ENCODE results near the gene RPL23. TPM values are rescaled to one million over a fixed set of nuclear protein-coding genes. Genes with fewer than 3 reads are reported as not detected.
A peak's percentile ranks its signal among the peaks of the same experiment; 100 is the strongest.

The RPL23 gene
- total RNA-seq, 1 experiment from 2014 or later: 1,631 TPM

DNA sequence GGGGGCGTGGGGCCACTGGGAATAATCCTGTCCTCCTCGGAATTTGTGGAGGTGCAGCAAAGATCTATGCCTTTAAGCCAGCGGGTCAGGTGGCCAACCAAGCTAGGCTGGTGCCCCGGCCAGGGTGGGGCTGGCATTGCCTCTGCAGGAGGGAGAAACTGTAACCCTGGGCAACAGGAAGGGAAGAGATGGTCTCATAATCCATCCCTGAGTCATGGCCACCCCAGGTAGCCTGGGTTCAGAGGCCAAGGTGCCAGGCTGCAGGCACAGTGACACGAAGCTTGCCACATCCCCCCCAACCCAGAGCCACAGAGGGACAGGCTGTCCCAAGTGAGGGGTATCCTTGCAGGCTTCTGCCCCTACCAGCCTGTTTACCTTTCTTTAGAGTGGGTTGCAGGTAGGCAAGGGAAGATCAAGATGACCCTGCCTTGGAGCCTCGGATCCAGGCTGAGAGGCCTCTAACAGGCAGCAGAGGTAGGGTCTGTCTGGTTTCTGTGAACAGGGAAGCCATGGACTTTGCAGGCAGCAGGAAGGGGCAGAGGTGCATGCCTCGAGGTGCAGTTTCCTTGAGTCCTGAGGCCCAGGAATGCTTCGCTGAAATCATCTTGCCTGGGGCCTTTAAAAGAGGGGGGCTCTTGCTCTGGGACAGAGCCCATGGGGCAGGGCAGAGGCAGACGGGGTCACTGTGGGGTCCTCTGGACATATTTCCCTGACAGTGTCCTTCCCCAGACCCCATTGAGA lies 20.3 kb upstream of the RPL23 start:
- H3K27ac ChIP-seq (ENCODE audit: low read depth, low read length): peak overlapping the region; percentile 49
- peak overlapping the region in 1 of 2 experiments; percentile 11; a peak in 1 of 4 replicates for H3K4me3 ChIP-seq (replicated peaks in 1 of 2; ENCODE audit: low read depth in 1 of 2, low read length in 2 of 2)
- H3K36me3 ChIP-seq (ENCODE audit: control insufficient read depth in 1 of 2, insufficient read depth in 2 of 2, low read length in 2 of 2): peaks cover 6 to 9% of the 10 kb centered on the region in 2 experiments; a peak in 2 of 4 replicates
- no peak overlapping the region for H2AFZ ChIP-seq (ENCODE audit: low read depth, low read length, poor library complexity, severe bottlenecking)
- POLR2A ChIA-PET: interaction anchor here (2.8 kb wide), 1 partner anchor 20 kb away, joined by 20 read pairs; the partner anchor contains the start of gene RPL23
- H3K79me2 ChIP-seq (ENCODE audit: insufficient read depth, low read length): peaks cover 84% of the 10 kb centered on the region
- H3K27me3 ChIP-seq (ENCODE audit: insufficient read depth, low read length): no peaks in the 10 kb centered on the region
- TF ChIP-seq POLR2A (IDR thresholded peaks at IDR 0.05; ENCODE audit: borderline replicate concordance, extremely low read depth, insufficient read depth, insufficient read length) (no peak), EZH2phosphoT487 (IDR thresholded peaks at IDR 0.05; ENCODE audit: borderline replicate concordance) (no peak), SIN3A (IDR thresholded peaks at IDR 0.05; ENCODE audit: low read depth) (no peak), SRF (IDR thresholded peaks at IDR 0.05; ENCODE audit: low read depth) (no peak), SP1 (IDR thresholded peaks at IDR 0.05; ENCODE audit: low read depth) (no peak), POLR2AphosphoS5 (IDR thresholded peaks at IDR 0.05; ENCODE audit: low read depth, low read length) (no peak), JUND (IDR thresholded peaks at IDR 0.05) (no peak), FOSL1 (IDR thresholded peaks at IDR 0.05; ENCODE audit: low read depth) (no peak), TCF7L2 (IDR thresholded peaks at IDR 0.05; ENCODE audit: borderline replicate concordance, extremely low read depth, insufficient read depth, insufficient read length) (no peak), ELF1 (IDR thresholded peaks at IDR 0.05; ENCODE audit: borderline replicate concordance, low read depth) (no peak), RAD21 (IDR thresholded peaks at IDR 0.05; ENCODE audit: low read depth) (no peak), CBX3 (IDR thresholded peaks at IDR 0.05; ENCODE audit: low read depth) (no peak), EZH2 (IDR thresholded peaks at IDR 0.05) (no peak)
- TF ChIP-seq, protein P1, sequence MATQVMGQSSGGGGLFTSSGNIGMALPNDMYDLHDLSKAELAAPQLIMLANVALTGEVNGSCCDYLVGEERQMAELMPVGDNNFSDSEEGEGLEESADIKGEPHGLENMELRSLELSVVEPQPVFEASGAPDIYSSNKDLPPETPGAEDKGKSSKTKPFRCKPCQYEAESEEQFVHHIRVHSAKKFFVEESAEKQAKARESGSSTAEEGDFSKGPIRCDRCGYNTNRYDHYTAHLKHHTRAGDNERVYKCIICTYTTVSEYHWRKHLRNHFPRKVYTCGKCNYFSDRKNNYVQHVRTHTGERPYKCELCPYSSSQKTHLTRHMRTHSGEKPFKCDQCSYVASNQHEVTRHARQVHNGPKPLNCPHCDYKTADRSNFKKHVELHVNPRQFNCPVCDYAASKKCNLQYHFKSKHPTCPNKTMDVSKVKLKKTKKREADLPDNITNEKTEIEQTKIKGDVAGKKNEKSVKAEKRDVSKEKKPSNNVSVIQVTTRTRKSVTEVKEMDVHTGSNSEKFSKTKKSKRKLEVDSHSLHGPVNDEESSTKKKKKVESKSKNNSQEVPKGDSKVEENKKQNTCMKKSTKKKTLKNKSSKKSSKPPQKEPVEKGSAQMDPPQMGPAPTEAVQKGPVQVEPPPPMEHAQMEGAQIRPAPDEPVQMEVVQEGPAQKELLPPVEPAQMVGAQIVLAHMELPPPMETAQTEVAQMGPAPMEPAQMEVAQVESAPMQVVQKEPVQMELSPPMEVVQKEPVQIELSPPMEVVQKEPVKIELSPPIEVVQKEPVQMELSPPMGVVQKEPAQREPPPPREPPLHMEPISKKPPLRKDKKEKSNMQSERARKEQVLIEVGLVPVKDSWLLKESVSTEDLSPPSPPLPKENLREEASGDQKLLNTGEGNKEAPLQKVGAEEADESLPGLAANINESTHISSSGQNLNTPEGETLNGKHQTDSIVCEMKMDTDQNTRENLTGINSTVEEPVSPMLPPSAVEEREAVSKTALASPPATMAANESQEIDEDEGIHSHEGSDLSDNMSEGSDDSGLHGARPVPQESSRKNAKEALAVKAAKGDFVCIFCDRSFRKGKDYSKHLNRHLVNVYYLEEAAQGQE (IDR thresholded peaks at IDR 0.05; ENCODE audit: low read depth): no peak
- TF ChIP-seq, protein P2, sequence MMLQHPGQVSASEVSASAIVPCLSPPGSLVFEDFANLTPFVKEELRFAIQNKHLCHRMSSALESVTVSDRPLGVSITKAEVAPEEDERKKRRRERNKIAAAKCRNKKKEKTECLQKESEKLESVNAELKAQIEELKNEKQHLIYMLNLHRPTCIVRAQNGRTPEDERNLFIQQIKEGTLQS (IDR thresholded peaks at IDR 0.05): no peak
- TF ChIP-seq, protein P3, sequence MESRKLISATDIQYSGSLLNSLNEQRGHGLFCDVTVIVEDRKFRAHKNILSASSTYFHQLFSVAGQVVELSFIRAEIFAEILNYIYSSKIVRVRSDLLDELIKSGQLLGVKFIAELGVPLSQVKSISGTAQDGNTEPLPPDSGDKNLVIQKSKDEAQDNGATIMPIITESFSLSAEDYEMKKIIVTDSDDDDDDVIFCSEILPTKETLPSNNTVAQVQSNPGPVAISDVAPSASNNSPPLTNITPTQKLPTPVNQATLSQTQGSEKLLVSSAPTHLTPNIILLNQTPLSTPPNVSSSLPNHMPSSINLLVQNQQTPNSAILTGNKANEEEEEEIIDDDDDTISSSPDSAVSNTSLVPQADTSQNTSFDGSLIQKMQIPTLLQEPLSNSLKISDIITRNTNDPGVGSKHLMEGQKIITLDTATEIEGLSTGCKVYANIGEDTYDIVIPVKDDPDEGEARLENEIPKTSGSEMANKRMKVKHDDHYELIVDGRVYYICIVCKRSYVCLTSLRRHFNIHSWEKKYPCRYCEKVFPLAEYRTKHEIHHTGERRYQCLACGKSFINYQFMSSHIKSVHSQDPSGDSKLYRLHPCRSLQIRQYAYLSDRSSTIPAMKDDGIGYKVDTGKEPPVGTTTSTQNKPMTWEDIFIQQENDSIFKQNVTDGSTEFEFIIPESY (IDR thresholded peaks at IDR 0.05; ENCODE audit: extremely low read depth, insufficient replicate concordance, low read length): no peak
- ATAC-seq: no peak
- no peaks in the 10 kb centered on the region for H3K9me3 ChIP-seq (ENCODE audit: control insufficient read depth in 1 of 2, insufficient read depth in 1 of 2, low read depth in 1 of 2, low read length in 2 of 2)
- peak overlapping the region; percentile 85 for H3K4me2 ChIP-seq (ENCODE audit: low read length)
- no peaks in the 10 kb centered on the region for H4K20me1 ChIP-seq (ENCODE audit: insufficient read depth)
- CTCF ChIA-PET: no interaction called here
- no TSS peak for BruUV-seq (replicated peaks)
- intact Hi-C loops (cut with micrococcal nuclease): no loop called here
- peaks cover 54 to 82% of the 10 kb centered on the region in 2 experiments for H3K4me1 ChIP-seq (ENCODE audit: control insufficient read depth in 1 of 2, insufficient read depth in 2 of 2, low read length in 2 of 2)
- H3K9ac ChIP-seq (ENCODE audit: low read length): peak overlapping the region; percentile 35
- no peak for DNase-seq (ENCODE audit: low read depth, low spot score)
- RAD21 ChIA-PET (ENCODE audit: low non-redundant PET in 1 of 2, low total read pairs in 2 of 2, uncharacterized antibody in 2 of 2, unreplicated experiment in 2 of 2): no interaction called here
- H3K9me2 ChIP-seq (ENCODE audit: insufficient read depth): no peaks in the 10 kb centered on the region
